GM19043 (cell line): ENCODE measurements around the gene IDH2.
A peak's percentile ranks its signal among the peaks of the same experiment; 100 is the strongest.
"Not testable (repeated sequence)": the region's sequence is repeated elsewhere in the genome, so short reads cannot be mapped to it uniquely, and the experiment has no call there.

Experiments used
- ATAC-seq: cut with Tn5 transposase; IDR thresholded peaks from one replicate; pipeline ENCODE4 v1.9.1; 2021; ENCODE audit warnings: low read depth; ENCODE audit not compliant: unreplicated experiment

IDH2 gene

GRCh38 chr15:90101969-90102890, at the start of gene IDH2:
Gene IDH2, minus strand, starts transcription at chr15:90102468. Its CDS starts 78 bp downstream, at chr15:90102390.
- ATAC-seq, result peak; percentile 63

GRCh38 chr15:90150551-90150950, 48.3 kb upstream of the IDH2 start:
- ATAC-seq, result not testable (repeated sequence)

- ATAC-seq, result no peak
Observed at GRCh38 chr15:90149609-90150340, 47.5 kb upstream of the IDH2 start.

GRCh38 chr15:90146198-90146761, 44.0 kb upstream of the IDH2 start:
- not testable (repeated sequence) for ATAC-seq

- no peak for ATAC-seq
Observed at GRCh38 chr15:90145761-90146160, 43.5 kb upstream of the IDH2 start.

GRCh38 chr15:90145259-90145658, 43.0 kb upstream of the IDH2 start:
- no peak for ATAC-seq

- ATAC-seq, result peak; percentile 75
Observed at GRCh38 chr15:90143166-90143655, 40.9 kb upstream of the IDH2 start.

- no peak for ATAC-seq
Observed at GRCh38 chr15:90142216-90143165, 40.2 kb upstream of the IDH2 start.

GRCh38 chr15:90141646-90142045, 39.4 kb upstream of the IDH2 start:
- ATAC-seq, result no peak

- not testable (repeated sequence) for ATAC-seq
Observed at GRCh38 chr15:90139549-90139948, 37.3 kb upstream of the IDH2 start.

- ATAC-seq, result no peak
Observed at GRCh38 chr15:90138071-90138833, 36.0 kb upstream of the IDH2 start.

- no peak for ATAC-seq
Observed at GRCh38 chr15:90132437-90132836, 30.2 kb upstream of the IDH2 start.

GRCh38 chr15:90131848-90132247, 29.6 kb upstream of the IDH2 start:
- no peak for ATAC-seq

- ATAC-seq, result no peak
Observed at GRCh38 chr15:90130291-90130690, 28.0 kb upstream of the IDH2 start.

- ATAC-seq, result no peak
Observed at GRCh38 chr15:90126596-90127435, 24.5 kb upstream of the IDH2 start.

GRCh38 chr15:90126022-90126421, 23.8 kb upstream of the IDH2 start:
- no peak for ATAC-seq

- ATAC-seq, result no peak
Observed at GRCh38 chr15:90124507-90124906, 22.2 kb upstream of the IDH2 start.

GRCh38 chr15:90121086-90121485, 18.8 kb upstream of the IDH2 start:
- ATAC-seq, result no peak
